Neural cell (in vitro differentiated cells): ENCODE data around the gene NPR2. TPM values are rescaled to one million over a fixed set of nuclear protein-coding genes. Genes with fewer than 3 reads are reported as not detected.

Experiments used
- H2AFZ ChIP-seq: fragments of 200-600, 300-800 bp; sonication (generic), shearing (Covaris generic); 2 replicates; pipeline ENCODE4 v1.6.0; 2014; ENCODE audit warnings: low read depth, mild to moderate bottlenecking, antibody characterized with exemption, low read length, moderate library complexity
- H3F3A ChIP-seq: fragments of 200-600 bp; shearing (Covaris generic); 2 replicates; pipeline ENCODE4 v1.6.1; 2016; ENCODE audit warnings: mild to moderate bottlenecking, moderate library complexity, mixed read lengths, antibody characterized with exemption, low read length; ENCODE audit not compliant: insufficient read depth, poor library complexity, severe bottlenecking
- H3K27ac ChIP-seq: fragments of 200-600, 300-800 bp; sonication (generic), shearing (Covaris generic); 2 replicates; pipeline ENCODE4 v1.5.1; 2014; ENCODE audit warnings: mild to moderate bottlenecking, low read length, moderate library complexity
- H3K27me3 ChIP-seq: fragments of 300-800, 200-600 bp; sonication (generic), shearing (Covaris generic); 2 replicates; pipeline ENCODE4 v1.6.0; 2014; ENCODE audit warnings: mild to moderate bottlenecking, low read depth, low read length, moderate library complexity; ENCODE audit not compliant: insufficient read depth
- H3K36me3 ChIP-seq: fragments of 300-800, 200-600 bp; sonication (generic), shearing (Covaris generic); 2 replicates; pipeline ENCODE4 v1.5.1; 2014; ENCODE audit warnings: mild to moderate bottlenecking, antibody characterized with exemption, low read length, moderate library complexity; ENCODE audit not compliant: insufficient read depth
- H3K4me2 ChIP-seq: fragments of 300-800, 200-600 bp; sonication (generic), shearing (Covaris generic); 2 replicates; pipeline ENCODE4 v1.6.0; 2014; ENCODE audit warnings: mild to moderate bottlenecking, low read length
- H3K4me3 ChIP-seq: fragments of 300-800, 200-600 bp; sonication (generic), shearing (Covaris generic); 2 replicates; pipeline ENCODE4 v1.5.1; 2014; ENCODE audit warnings: mild to moderate bottlenecking, low read length, moderate library complexity
- H3K79me2 ChIP-seq: fragments of 200-600 bp; shearing (Covaris generic); replicated peaks from 2 replicates; pipeline ENCODE4 v1.6.0; 2014; ENCODE audit warnings: mild to moderate bottlenecking, low read length, moderate library complexity; ENCODE audit not compliant: insufficient read depth
- H3K9ac ChIP-seq: fragments of 300-800, 200-600 bp; sonication (generic), shearing (Covaris generic); 2 replicates; pipeline ENCODE4 v1.6.1; 2016; ENCODE audit warnings: mild to moderate bottlenecking, low read length, mixed read lengths
- H3K9me2 ChIP-seq: fragments of 200-600 bp; shearing (Covaris generic); 2 replicates; pipeline ENCODE4 v1.6.1; 2016; ENCODE audit warnings: mild to moderate bottlenecking, low read length, mixed read lengths; ENCODE audit not compliant: insufficient read depth
- H3K9me3 ChIP-seq: fragments of 200-600, 300-800 bp; sonication (generic), shearing (Covaris generic); 2 replicates; pipeline ENCODE4 v1.6.1; 2016; ENCODE audit warnings: mild to moderate bottlenecking, mixed run types, low read length, moderate library complexity, mixed read lengths
- H4K20me1 ChIP-seq: fragments of 200-600 bp; shearing (Covaris generic); 2 replicates; pipeline ENCODE4 v1.6.1; 2016; ENCODE audit warnings: mild to moderate bottlenecking, mixed run types; ENCODE audit not compliant: insufficient read depth
- CTCF ChIP-seq: fragments of 450-650 bp; IDR thresholded peaks from 2 replicates; pipeline ENCODE4 v1.5.1; 2014; ENCODE audit warnings: antibody characterized with exemption, mild to moderate bottlenecking, moderate library complexity; ENCODE audit not compliant: poor library complexity, severe bottlenecking
- EP300 ChIP-seq: fragments of 450-650 bp; conservative IDR thresholded peaks from 2 replicates; pipeline ENCODE4 v1.6.1; 2014; ENCODE audit warnings: antibody characterized with exemption, mild to moderate bottlenecking, moderate library complexity; ENCODE audit not compliant: poor library complexity, severe bottlenecking
- EZH2 ChIP-seq: fragments of 200-600, 300-800 bp; shearing (Covaris generic), sonication (generic); IDR thresholded peaks from 2 replicates; pipeline ENCODE4 v1.6.1; 2014; ENCODE audit warnings: antibody characterized with exemption, low read length, borderline replicate concordance, mild to moderate bottlenecking; ENCODE audit not compliant: insufficient read depth, poor library complexity, severe bottlenecking
- MXI1 ChIP-seq: fragments of 450-650 bp; conservative IDR thresholded peaks from 2 replicates; pipeline ENCODE4 v1.6.1; 2014; ENCODE audit warnings: antibody characterized with exemption, mild to moderate bottlenecking; ENCODE audit not compliant: poor library complexity, severe bottlenecking
- POLR2AphosphoS5 ChIP-seq: IDR thresholded peaks from 2 replicates; pipeline ENCODE4 v1.6.1; 2012
- RAD21 ChIP-seq: fragments of 450-650 bp; conservative IDR thresholded peaks from 2 replicates; pipeline ENCODE4 v1.6.1; 2014; ENCODE audit warnings: antibody characterized with exemption, mild to moderate bottlenecking, moderate library complexity
- REST ChIP-seq: IDR thresholded peaks from 2 replicates; pipeline ENCODE4 v1.6.1; 2012; ENCODE audit warnings: borderline replicate concordance
- SMC3 ChIP-seq: fragments of 450-650 bp; conservative IDR thresholded peaks from 2 replicates; pipeline ENCODE4 v1.6.1; 2014; ENCODE audit warnings: antibody characterized with exemption, mild to moderate bottlenecking, moderate library complexity; ENCODE audit not compliant: poor library complexity
- TAF1 ChIP-seq: IDR thresholded peaks from 2 replicates; pipeline ENCODE4 v1.6.1; 2012; ENCODE audit warnings: low read depth
- polyA plus RNA-seq: library from polyadenylated mRNA; depleted of rRNA; stranded (reverse); fragments of >200 nt; gene quantifications from 2 replicates; pipeline ENCODE4 v1.2.3, GENCODE V29; 2014

The NPR2 gene
- polyA plus RNA-seq, 1 donor from 2014 or later = 9.6 TPM

- Histone ChIP-seq H2AFZ (no peak overlapping the region), H3F3A (no peaks in the 10 kb centered on the region), H3K36me3 (peaks cover 4% of the 10 kb centered on the region), H3K9me3 (no peaks in the 10 kb centered on the region), H3K27ac (no peak overlapping the region), H3K9me2 (no peaks in the 10 kb centered on the region), H3K79me2 (peaks cover 12% of the 10 kb centered on the region), H3K27me3 (no peaks in the 10 kb centered on the region), H3K4me3 (no peak overlapping the region), H3K9ac (no peak overlapping the region), H3K4me2 (no peak overlapping the region), H4K20me1 (no peaks in the 10 kb centered on the region)
- TF ChIP-seq MXI1 = no peak
- no peak for TF ChIP-seq EZH2
- no peak for TF ChIP-seq REST
Measured at GRCh38 chr9:35834260-35835215, 43.1 kb downstream of the NPR2 start.

GRCh38 chr9:35835216-35835632 is 43.8 kb downstream of the NPR2 start:
- no peaks in the 10 kb centered on the region for H4K20me1 ChIP-seq
- TF ChIP-seq REST (no peak), MXI1 (no peak), RAD21 (no peak), EP300 (no peak), POLR2AphosphoS5 (no peak), TAF1 (no peak), SMC3 (no peak), EZH2 (no peak), CTCF (no peak)
- no peak overlapping the region for H2AFZ ChIP-seq
- no peaks in the 10 kb centered on the region for H3K9me3 ChIP-seq
- H3K27ac ChIP-seq = no peak overlapping the region
- peaks cover 4% of the 10 kb centered on the region for H3K36me3 ChIP-seq
- H3K9ac ChIP-seq = no peak overlapping the region
- no peaks in the 10 kb centered on the region for H3K27me3 ChIP-seq
- H3F3A ChIP-seq = no peaks in the 10 kb centered on the region
- peaks cover 5% of the 10 kb centered on the region for H3K79me2 ChIP-seq
- no peak overlapping the region for H3K4me2 ChIP-seq
- H3K4me3 ChIP-seq = no peak overlapping the region
- no peaks in the 10 kb centered on the region for H3K9me2 ChIP-seq
